ENCODE results near the gene NKAIN4.

The NKAIN4 gene

GRCh38 chr20:63218701-63219446, 35.4 kb downstream of the NKAIN4 start:
- no peak for DNase-seq (ENCODE audit: low spot score)

DNA sequence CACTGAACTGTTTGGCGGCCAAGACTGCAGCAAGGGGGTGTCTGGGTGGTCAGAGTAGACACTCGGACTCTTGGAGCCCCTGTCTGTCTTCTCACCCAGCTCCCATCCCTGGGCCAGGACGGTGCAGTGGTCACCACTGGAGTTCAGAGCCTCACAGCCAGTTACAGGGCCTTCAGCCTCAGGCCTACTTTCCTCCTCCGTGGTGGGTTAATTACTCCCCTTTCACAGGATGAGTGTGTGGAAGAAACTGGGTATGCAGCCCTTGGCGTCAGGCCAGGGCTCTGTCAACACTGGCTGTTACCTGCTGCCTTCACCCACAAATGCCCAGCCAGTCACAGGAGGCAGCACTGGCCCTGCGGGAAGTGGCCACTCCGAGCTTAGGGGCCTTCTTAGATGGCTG, 36.6 kb downstream of the NKAIN4 start:
- no peak for DNase-seq (ENCODE audit: low spot score)

DNA sequence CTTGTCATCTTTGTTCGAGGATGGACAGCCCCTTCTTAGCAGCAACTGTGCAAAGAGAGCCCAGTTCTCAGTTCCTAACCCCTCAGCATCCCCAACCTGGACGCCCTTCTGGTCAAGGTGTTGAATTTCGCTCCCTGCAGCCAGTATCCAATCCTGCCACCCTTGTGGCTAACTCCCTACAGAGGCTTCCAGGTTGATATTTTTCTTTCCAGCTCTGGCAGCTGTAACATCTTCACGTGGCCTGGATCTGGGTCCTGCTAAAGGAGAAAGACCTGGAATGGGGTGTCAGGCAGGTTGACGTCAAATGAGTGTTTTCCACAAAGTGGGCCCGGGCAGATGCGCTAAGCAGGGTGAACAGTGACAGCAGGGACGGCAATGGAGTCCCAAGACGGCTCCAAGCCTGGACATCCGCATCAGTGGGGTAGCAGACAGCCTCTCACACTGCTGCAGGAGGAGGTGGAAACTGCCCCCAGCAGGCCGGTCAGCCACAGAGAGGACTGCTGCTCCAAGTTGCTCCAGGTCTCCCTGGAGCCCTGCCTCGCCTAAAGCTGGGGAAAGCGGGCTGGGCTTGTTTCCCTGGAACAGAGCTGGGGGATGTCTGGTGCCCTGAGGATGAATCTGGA, 37.3 kb downstream of the NKAIN4 start:
- DNase-seq (ENCODE audit: low spot score): no peak

GRCh38 chr20:63216041-63216848, 38.0 kb downstream of the NKAIN4 start, which contains the start of gene YTHDF1:
Gene YTHDF1 (minus strand): TSS chr20:63216131. CDS start chr20:63215892, 239 bp downstream.
- peak; percentile 91 for DNase-seq (ENCODE audit: low spot score)

DNA sequence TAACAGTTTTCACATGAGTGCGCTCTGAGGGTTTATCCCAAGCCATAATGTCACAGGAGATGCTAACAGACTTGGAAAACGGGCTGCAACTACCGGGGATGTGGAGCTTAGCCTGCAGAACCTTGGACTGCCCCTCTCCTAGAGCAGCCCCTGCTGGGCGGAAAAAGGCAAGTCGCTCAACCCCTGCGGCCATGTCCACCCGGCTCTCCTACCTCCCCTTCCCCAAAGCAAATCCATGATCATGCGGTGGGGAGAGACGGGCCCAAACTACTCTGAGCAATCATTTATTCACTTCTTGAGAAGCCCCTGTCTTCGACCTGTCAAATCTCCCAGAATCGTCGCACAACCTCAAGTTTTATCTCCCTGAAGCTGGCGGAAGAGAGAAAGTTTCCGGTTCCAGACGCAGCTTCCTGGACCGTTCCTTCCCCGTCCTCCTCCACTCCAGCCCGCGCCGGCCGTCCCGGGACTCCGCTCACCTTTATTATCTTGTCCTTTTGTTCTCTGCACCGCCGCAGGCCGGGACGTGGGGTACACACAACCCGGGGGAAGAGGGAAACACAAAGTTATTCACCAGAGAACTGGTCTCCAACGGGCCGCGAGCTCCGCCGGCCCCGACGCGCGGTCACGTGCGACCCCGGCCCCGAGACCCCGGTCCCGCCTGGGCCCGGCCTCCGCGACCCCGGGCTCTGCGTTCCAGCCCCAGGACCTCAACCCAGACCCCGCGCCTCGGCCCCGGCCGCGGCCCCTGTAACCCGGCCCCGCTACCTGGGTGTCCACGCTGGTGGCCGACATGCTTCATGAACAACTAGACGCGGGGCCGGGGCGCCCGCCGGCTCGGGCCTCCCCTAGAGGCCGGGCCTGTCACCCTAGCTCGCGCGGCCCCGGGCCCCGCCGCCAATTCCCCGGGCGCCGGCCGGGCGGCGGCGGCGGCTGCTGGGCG, 38.9 kb downstream of the NKAIN4 start:
- DNase-seq (ENCODE audit: low spot score): no peak

DNA sequence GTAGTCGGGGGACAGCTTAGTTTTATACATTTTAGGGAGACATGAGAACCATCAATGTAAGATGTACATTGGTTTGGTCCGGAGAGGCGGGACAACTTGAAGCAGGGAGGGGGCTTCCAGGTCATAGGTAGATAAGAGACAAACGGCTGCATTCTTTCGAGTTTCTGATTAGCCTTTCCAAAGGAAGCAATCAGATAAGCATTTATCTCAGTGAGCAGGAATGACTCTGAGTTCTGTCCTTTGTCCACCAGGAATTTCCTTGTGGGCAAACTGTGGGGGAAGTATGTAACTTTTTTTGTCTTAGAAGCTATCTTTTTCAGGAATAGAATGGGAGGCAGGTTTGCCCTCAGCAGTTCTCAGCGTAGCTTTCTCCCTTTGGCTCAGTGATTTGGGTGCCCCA, 39.7 kb downstream of the NKAIN4 start:
- no peak for DNase-seq (ENCODE audit: low spot score)

DNA sequence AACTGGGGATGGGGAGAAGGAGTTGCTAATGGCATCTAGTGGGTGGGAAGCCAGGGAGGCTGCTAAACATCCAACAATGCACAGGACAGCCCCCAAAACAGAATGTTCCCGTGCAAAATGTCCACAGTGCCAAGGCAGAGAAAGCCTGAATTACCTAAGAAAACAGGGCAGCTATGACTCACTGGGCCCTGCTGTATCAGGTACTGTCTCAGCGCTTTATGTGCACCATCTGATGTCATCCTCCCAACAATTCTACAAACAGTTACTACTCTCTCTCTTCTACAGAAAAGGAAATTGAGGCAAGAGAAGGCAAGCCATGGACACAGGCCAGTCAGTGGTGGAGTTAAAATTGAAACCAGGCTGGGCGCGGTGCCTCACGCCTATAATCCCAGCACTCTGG, 41.5 kb downstream of the NKAIN4 start:
- DNase-seq (ENCODE audit: low spot score): no peak

DNA sequence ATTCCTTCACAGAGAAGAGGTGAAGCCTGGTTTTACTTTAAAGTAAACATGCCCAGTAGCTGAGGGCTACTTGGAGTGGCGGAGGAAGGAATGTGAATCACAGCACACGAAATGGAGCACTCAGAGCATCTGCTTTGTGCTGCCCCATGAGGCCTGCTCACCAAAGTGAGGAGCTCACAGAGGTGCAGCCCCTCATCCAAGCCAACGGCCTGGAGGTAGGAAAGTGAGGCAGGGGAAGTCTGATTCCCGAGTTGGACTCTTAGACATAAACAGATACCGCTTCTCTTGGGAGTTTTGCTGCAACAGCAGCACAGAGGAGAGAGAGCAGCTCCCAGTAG, 41.9 kb downstream of the NKAIN4 start:
- DNase-seq (ENCODE audit: low spot score): no peak

DNA sequence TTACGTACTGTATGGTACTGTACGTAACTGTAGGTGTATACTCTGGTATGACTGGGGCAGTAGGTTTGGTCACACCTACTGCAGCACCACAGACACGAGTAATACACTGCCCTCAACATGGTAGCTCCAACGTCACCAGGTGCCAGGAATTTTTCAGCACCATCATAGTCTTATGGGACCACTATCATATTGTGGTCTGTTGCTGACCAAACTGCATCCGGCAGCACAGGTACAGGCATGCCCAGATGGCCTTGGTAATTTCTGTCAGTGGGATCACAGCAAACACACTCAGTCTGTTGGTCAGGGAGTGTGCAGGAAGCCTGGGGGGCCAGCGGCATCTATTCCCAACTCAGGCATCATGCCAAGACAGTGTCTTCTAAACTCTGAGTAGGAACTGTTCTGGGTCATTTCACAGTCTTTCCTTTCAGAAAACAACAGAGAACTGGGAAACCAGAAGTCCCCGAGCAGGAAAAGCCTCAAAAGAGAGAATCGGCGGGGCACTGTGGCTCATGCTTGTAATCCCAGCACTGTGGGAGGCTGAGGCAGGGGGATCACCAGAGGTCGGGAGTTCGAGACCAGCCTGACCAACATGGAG, 44.2 kb downstream of the NKAIN4 start:
- no peak for DNase-seq (ENCODE audit: low spot score)

- DNase-seq (ENCODE audit: low spot score): no peak
These were observed 45.8 kb downstream of the NKAIN4 start for GRCh38 chr20:63208346-63208909.

GRCh38 chr20:63206878-63207277, 47.4 kb downstream of the NKAIN4 start:
- no peak for DNase-seq (ENCODE audit: low spot score)

GRCh38 chr20:63205896-63206295, 48.4 kb downstream of the NKAIN4 start:
- no peak for DNase-seq (ENCODE audit: low spot score)

DNA sequence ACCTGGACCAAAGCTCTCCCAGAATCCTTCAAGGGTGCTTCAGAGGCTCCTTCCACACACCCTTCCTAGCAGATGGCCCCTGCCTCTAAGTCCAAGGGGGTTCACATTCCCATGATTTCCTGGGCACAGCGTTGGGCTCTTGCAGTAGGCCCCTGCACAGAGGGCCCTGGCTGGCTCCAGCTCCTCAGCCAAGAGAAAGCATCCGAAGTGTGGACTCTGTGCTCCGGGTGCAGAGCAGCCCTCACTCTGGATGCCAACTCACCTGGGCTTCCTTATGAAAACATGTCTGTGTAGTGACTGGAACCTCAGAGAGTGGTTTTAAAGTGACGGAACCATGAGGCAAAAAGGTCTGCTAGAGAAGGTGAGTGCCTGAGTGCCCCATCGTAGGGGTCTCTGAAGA, 49.9 kb downstream of the NKAIN4 start:
- no peak for DNase-seq (ENCODE audit: low spot score)

- no peak for DNase-seq (ENCODE audit: low spot score)
These were observed 51.3 kb downstream of the NKAIN4 start for GRCh38 chr20:63202811-63203526.

- DNase-seq (ENCODE audit: low spot score): no peak
These were observed 52.2 kb downstream of the NKAIN4 start for GRCh38 chr20:63202021-63202420.

DNA sequence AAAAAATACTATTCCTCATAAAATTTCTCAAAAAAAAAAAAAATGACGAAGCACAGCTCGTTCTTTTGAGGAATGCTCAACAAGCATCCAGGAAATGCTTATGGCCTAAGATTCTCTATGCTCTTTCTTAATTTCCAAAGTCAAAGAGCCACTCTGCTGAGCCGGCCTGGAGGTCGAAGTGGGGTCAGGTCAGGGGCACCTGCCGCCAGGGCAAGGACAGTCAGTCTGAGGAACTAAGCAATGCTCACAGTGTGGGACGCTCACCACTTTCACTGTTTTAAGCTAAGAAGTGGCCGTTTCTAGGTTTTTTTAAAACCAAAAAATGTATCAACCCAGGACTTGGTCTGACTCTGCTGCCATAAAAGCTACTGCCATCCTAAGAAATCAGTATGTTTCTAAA, 55.7 kb downstream of the NKAIN4 start:
- no peak for DNase-seq (ENCODE audit: low spot score)

- no peak for DNase-seq (ENCODE audit: low spot score)
These were observed 57.3 kb downstream of the NKAIN4 start for GRCh38 chr20:63196768-63197470.

DNA sequence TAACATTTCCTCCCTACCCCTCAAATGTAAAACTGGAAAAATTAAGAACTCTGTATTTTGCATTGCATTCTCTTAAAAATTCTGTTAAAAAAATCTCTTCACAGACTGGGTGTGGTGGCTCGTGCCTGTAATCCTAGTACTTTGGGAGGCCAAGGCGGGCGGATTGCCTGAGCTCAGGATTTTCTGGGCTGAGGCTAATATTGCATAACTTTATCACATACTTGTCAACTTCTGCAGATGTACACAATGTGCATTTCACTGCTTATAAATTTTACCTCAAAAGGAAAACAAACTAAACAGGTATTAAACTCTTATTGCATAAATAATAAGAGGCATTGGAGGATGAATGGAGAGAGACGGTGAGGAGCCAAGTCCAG, 59.5 kb downstream of the NKAIN4 start:
- no peak for DNase-seq (ENCODE audit: low spot score)

DNA sequence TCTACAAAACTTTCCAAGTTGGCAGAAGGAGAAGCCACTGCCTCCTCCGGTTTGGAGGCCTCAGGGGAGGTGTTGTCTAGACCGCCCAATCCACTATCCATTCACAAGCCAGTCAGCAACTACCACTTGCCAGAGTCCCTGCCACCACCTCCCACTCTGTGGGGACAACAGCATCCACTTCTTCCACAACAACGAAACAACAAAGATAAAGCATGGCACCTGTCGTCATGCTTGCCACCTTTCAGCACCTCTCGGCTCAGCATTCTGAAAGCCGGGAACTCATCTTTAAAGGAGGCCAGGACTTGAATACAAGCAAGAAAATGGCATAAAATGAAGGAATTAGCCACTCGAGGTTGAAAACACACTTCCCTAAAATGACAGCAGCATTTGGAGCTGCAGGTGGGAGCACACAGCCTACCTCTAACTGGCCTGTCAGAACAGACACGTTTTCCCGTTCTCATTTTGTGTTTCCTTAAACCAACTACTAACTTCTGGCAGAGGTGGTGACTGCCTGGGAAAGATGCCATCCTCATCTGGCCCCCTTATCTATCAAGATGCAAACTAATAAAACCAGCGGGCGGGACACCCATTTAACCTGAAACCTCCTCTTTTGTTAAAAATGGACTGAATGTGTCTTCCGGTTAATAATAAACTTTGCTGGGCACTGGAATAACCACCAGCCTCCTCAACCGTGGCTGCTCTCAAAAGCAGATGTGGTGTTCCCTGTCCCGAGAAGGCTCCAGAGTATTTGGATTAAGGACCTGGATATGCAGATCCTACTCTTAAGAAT, 60.1 kb downstream of the NKAIN4 start:
- DNase-seq (ENCODE audit: low spot score): no peak
